Measurements from ENCODE around the gene RUBCNL. TPM values are rescaled to one million over a fixed set of nuclear protein-coding genes. Genes with fewer than 3 reads are reported as not detected.

The RUBCNL gene
- total and polyA plus RNA-seq, 2 experiments from 2014 or later = 0.44 to 1.0 TPM

- Histone ChIP-seq H3K36me3 (replicated peaks; ENCODE audit: insufficient read depth, low read depth) (no peaks in the 10 kb centered on the region), H3K9me2 (replicated peaks; ENCODE audit: insufficient read depth) (no peaks in the 10 kb centered on the region), H3K9me3 (ENCODE audit: low read depth) (no peaks in the 10 kb centered on the region), H4K20me1 (ENCODE audit: insufficient read depth, poor library complexity, severe bottlenecking) (no peaks in the 10 kb centered on the region), H3K4me2 (no peak overlapping the region), H3K27ac (no peak overlapping the region), H2AFZ (no peak overlapping the region), H3K4me1 (ENCODE audit: insufficient read depth) (no peaks in the 10 kb centered on the region), H3K79me2 (no peaks in the 10 kb centered on the region), H3K27me3 (no peaks in the 10 kb centered on the region), H3K4me3 (no peak overlapping the region)
- TF ChIP-seq EZH2phosphoT487 (IDR thresholded peaks at IDR 0.05; ENCODE audit: low read depth, severe bottlenecking, unreplicated experiment) (no peak), EZH2 (IDR thresholded peaks at IDR 0.05; ENCODE audit: borderline replicate concordance) (no peak)
- TF ChIP-seq, protein P1, sequence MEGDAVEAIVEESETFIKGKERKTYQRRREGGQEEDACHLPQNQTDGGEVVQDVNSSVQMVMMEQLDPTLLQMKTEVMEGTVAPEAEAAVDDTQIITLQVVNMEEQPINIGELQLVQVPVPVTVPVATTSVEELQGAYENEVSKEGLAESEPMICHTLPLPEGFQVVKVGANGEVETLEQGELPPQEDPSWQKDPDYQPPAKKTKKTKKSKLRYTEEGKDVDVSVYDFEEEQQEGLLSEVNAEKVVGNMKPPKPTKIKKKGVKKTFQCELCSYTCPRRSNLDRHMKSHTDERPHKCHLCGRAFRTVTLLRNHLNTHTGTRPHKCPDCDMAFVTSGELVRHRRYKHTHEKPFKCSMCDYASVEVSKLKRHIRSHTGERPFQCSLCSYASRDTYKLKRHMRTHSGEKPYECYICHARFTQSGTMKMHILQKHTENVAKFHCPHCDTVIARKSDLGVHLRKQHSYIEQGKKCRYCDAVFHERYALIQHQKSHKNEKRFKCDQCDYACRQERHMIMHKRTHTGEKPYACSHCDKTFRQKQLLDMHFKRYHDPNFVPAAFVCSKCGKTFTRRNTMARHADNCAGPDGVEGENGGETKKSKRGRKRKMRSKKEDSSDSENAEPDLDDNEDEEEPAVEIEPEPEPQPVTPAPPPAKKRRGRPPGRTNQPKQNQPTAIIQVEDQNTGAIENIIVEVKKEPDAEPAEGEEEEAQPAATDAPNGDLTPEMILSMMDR (IDR thresholded peaks at IDR 0.05; ENCODE audit: poor library complexity) = no peak
- DNase-seq (ENCODE audit: low spot score) = no peak
- WGBS (ENCODE audit: low lambda C conversion rate, missing lambda C conversion rate) = 73% methylated on average over 1 of the region's 1 CpG
Measured at GRCh38 chr13:46310066-46310465, 77.0 kb downstream of the RUBCNL start.

GRCh38 chr13:46307554-46307953, 79.5 kb downstream of the RUBCNL start:
- no peaks in the 10 kb centered on the region for H3K27me3 ChIP-seq
- H3K4me2 ChIP-seq = no peak overlapping the region
- H2AFZ ChIP-seq = no peak overlapping the region
- no peaks in the 10 kb centered on the region for H3K9me2 ChIP-seq (replicated peaks; ENCODE audit: insufficient read depth)
- no peak for DNase-seq (ENCODE audit: low spot score)
- H3K27ac ChIP-seq = no peak overlapping the region
- H3K36me3 ChIP-seq (replicated peaks; ENCODE audit: insufficient read depth, low read depth) = no peaks in the 10 kb centered on the region
- H4K20me1 ChIP-seq (ENCODE audit: insufficient read depth, poor library complexity, severe bottlenecking) = no peaks in the 10 kb centered on the region
- no peaks in the 10 kb centered on the region for H3K9me3 ChIP-seq (ENCODE audit: low read depth)
- H3K4me3 ChIP-seq = no peak overlapping the region
- no peak for TF ChIP-seq EZH2phosphoT487 (IDR thresholded peaks at IDR 0.05; ENCODE audit: low read depth, severe bottlenecking, unreplicated experiment)
- H3K79me2 ChIP-seq = no peaks in the 10 kb centered on the region
- WGBS (ENCODE audit: low lambda C conversion rate, missing lambda C conversion rate) = 86% methylated on average over 1 of the region's 1 CpG
- no peaks in the 10 kb centered on the region for H3K4me1 ChIP-seq (ENCODE audit: insufficient read depth)

DNA sequence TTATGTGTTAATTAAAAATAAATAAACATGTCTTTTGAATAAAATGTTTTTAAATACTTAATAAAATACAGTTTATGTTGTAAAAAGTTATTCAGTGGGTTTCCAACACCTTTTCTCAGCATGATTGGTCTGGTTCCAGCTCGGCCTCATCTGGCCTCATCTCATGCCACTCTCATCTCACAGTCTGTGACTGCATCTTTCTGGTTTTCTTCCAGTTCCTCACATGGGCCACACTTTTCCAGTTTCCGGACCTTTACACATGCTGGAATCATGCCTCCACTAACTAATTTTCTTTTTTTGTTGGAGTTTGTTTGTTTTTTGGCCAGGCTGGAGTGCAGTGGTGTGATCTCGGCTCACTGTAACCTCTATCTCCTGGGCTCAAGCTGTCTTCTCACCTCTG, 82.5 kb downstream of the RUBCNL start:
- Histone ChIP-seq H3K4me2 (no peak overlapping the region), H3K36me3 (replicated peaks; ENCODE audit: insufficient read depth, low read depth) (no peaks in the 10 kb centered on the region), H3K27ac (no peak overlapping the region), H2AFZ (no peak overlapping the region), H3K9me3 (ENCODE audit: low read depth) (no peaks in the 10 kb centered on the region), H3K9me2 (replicated peaks; ENCODE audit: insufficient read depth) (no peaks in the 10 kb centered on the region), H3K4me3 (no peak overlapping the region), H3K79me2 (no peaks in the 10 kb centered on the region), H3K27me3 (no peaks in the 10 kb centered on the region), H3K4me1 (ENCODE audit: insufficient read depth) (no peaks in the 10 kb centered on the region), H4K20me1 (ENCODE audit: insufficient read depth, poor library complexity, severe bottlenecking) (no peaks in the 10 kb centered on the region)
- no peak for DNase-seq (ENCODE audit: low spot score)
- TF ChIP-seq EZH2phosphoT487 (IDR thresholded peaks at IDR 0.05; ENCODE audit: low read depth, severe bottlenecking, unreplicated experiment) = no peak
- TF ChIP-seq, protein P1 (IDR thresholded peaks at IDR 0.05; ENCODE audit: poor library complexity) = no peak
- 92% methylated on average over 3 of the region's 3 CpGs for WGBS (ENCODE audit: low lambda C conversion rate, missing lambda C conversion rate)

- Histone ChIP-seq H3K27me3 (no peaks in the 10 kb centered on the region), H3K4me3 (no peak overlapping the region), H3K36me3 (replicated peaks; ENCODE audit: insufficient read depth, low read depth) (no peaks in the 10 kb centered on the region), H3K9me2 (replicated peaks; ENCODE audit: insufficient read depth) (no peaks in the 10 kb centered on the region), H2AFZ (no peak overlapping the region), H3K27ac (no peak overlapping the region), H3K79me2 (no peaks in the 10 kb centered on the region), H3K4me1 (ENCODE audit: insufficient read depth) (no peaks in the 10 kb centered on the region), H4K20me1 (ENCODE audit: insufficient read depth, poor library complexity, severe bottlenecking) (no peaks in the 10 kb centered on the region), H3K4me2 (no peak overlapping the region), H3K9me3 (ENCODE audit: low read depth) (no peaks in the 10 kb centered on the region)
- DNase-seq (ENCODE audit: low spot score) = no peak
- TF ChIP-seq, protein P1 (IDR thresholded peaks at IDR 0.05; ENCODE audit: poor library complexity) = no peak
- TF ChIP-seq EZH2 (IDR thresholded peaks at IDR 0.05; ENCODE audit: borderline replicate concordance) (no peak), EZH2phosphoT487 (IDR thresholded peaks at IDR 0.05; ENCODE audit: low read depth, severe bottlenecking, unreplicated experiment) (no peak)
- 84% methylated on average over 7 of the region's 7 CpGs for WGBS (ENCODE audit: low lambda C conversion rate, missing lambda C conversion rate)
Measured at GRCh38 chr13:46303742-46304385, 83.2 kb downstream of the RUBCNL start.
